ENCODE data around the gene MYBPC3.
"Not testable (repeated sequence)": the region's sequence is repeated elsewhere in the genome, so short reads cannot be mapped to it uniquely, and the experiment has no call there.

The MYBPC3 gene

GRCh38 chr11:47336595-47336994 is 15.9 kb downstream of the MYBPC3 start:
- no peak for DNase-seq

GRCh38 chr11:47335733-47336132 is 16.8 kb downstream of the MYBPC3 start:
- no peak for DNase-seq

DNA sequence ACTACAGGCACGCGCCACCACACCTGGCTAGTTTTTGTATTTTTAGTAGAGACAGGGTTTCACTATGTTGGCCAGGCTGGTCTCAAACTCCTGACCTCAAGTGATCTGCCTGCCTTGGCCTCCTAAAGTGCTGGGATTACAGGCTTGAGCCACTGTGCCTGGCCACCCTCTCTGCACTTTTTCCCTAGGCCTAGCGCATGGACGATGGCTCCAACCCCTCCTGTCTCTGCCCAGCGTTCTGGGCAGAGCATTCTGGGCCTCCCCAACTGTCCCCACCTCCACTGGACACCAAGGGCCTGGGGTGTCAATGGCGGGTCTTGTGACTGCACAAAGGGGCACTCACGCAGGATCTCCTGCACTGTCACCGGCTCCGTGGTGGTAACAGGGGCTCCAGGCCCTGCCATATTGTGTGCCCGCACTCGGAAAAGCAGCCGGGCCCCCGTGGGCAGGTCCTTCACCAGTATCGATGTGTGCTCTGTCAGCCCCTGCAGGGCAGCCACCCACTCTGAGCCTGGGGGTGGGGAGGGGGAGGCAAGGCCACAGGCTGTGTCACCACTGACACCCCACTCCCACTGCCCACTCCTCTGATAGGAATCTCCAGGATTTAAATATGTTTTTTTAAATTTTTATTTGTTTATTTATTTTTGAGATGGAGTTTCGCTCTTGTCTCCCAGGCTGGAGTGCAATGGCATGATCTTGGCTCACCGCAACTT is 17.6 kb downstream of the MYBPC3 start:
- not testable (repeated sequence) for DNase-seq

- no peak for DNase-seq
Measured at GRCh38 chr11:47333886-47334443, 18.5 kb downstream of the MYBPC3 start.

- DNase-seq: no peak
Measured at GRCh38 chr11:47333526-47333845, 19.0 kb downstream of the MYBPC3 start.

DNA sequence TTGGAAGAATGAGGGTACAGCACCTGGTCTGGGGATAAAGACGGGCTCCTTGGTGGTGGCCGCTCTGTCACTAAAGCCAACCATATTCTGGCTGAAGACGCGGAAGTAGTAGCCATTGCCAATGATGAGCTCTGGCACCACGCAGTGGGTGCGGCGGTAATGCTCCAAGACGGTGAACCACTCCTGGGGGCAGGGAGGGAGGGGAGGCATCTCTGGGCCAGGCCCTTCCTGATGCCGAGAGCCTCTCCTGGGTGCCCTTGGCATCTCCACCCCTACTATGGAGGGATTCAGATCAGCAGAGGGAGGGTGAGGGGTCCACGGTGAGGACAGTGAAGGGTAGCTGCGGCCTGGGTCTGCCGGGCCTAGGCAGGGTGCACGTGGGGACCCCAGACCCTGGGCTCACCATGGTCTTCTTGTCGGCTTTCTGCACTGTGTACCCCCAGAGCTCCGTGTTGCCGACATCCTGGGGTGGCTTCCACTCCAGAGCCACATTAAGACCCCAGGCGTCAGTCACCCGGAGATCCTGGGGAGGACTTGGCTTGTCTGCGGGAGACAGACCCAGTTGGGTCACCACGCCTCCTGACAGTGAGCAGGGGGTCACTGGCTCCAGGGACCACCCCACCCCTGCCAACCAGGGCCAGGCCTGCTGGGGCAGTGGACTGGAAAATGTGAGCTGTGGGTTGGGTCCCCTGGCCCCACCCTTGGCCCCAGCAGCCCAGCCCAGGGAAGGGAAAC is 19.5 kb downstream of the MYBPC3 start:
- DNase-seq: no peak

DNA sequence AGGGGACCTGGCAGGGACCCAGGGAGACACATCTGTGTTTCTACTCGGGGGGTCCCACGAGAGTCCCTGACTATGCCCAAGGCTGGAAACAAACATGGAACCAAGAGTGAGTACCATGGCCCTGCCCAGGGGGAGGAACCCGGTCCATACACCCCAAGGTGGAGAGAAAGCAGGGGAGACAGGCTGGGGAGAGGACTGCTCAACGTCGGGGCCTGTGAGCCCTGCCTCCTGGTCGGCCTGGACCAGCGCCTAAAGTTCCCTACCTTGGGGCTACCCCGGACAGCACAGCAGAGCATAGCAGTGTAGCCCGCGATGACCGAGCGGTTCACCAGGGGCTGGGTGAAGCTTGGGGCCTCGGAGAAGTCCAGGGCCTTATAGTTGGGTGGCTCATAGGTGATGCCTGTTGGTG is 20.2 kb downstream of the MYBPC3 start:
- DNase-seq: no peak

- DNase-seq: no peak
Measured at GRCh38 chr11:47331454-47332302, 20.8 kb downstream of the MYBPC3 start.

- DNase-seq: no peak
Measured at GRCh38 chr11:47329987-47330931, 22.2 kb downstream of the MYBPC3 start.

DNA sequence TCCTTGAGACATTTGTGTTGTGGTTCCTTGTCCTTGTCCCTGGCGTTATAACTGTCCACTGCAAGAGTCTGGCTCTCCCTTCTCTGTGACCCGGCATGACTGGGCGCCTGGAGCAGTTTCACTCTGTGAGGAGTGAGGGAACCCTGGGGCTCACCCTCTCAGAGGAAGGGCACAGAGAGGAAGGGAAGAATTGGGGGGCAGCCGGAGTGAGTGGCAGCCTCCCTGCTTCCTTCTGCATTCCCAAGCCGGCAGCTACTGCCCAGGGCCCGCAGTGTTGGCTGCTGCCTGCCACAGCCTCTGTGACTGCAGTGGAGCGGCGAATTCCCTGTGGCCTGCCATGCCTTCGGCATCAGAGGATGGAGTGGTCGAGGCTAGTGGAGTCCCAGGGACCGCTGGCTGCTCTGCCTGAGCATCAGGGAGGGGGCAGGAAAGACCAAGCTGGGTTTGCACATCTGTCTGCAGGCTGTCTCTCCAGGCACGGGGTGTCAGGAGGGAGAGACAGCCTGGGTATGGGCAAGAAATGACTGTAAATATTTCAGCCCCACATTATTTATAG is 23.0 kb downstream of the MYBPC3 start:
- DNase-seq: no peak

DNA sequence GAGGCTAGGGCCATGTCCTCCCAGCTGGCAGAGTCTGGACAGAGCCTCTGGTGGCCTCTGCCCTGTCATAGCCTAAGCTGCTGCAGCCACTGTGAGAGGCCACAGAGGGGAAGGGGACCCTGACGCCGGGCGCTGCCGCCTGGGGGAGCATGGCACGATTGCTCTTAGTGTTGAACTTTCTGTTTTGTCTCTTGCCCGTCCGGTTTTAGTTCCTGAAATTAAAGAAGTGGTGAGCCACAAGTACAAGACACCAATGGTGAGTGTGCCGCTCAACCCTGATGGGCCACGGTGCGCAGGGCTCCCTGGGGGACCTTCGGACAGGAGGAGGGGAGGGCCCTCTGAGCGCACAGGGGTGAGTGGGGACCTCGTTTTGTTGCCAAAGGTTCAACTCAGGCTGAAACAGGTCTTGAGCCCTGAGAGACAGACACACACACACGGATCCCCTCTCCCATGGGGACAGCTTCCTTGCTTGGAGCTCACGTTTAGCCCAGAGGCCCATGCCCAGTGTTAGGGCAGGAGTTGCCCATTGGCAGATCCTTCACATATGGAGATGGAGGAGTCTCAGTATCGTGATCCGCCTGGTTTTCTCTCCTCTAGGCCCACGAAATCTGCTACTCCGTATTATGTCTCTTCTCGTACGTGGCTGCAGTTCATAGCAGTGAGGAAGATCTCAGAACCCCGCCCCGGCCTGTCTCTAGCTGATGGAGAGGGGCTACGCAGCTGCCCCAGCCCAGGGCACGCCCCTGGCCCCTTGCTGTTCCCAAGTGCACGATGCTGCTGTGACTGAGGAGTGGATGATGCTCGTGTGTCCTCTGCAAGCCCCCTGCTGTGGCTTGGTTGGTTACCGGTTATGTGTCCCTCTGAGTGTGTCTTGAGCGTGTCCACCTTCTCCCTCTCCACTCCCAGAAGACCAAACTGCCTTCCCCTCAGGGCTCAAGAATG is 23.8 kb downstream of the MYBPC3 start:
- no peak for DNase-seq

- no peak for DNase-seq
Measured at GRCh38 chr11:47327949-47328348, 24.6 kb downstream of the MYBPC3 start.

- DNase-seq: peak in 1 of 2 experiments; percentile 28
Measured at GRCh38 chr11:47327025-47327424, 25.5 kb downstream of the MYBPC3 start.

DNA sequence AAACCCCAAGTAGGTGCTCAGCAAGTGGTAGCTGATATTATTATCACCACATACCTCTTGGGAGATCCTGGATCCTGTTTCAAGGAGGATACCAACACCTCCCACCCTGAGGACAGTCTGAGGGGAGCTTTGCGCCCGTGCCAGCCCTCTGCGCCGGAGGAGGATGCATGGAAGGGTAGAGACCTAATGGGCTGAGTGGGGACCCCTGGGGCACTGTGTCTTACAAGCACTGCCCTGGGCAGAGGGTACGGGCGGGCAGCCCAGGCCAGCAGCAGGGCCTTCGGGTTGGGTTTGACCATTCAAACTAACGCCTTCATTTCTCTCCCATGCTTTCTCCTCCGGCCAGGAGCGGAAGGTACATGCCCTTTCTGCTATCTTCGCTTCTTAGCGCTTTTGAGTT is 26.3 kb downstream of the MYBPC3 start:
- no peak for DNase-seq

- DNase-seq: no peak
Measured at GRCh38 chr11:47325271-47326041, 27.0 kb downstream of the MYBPC3 start.

DNA sequence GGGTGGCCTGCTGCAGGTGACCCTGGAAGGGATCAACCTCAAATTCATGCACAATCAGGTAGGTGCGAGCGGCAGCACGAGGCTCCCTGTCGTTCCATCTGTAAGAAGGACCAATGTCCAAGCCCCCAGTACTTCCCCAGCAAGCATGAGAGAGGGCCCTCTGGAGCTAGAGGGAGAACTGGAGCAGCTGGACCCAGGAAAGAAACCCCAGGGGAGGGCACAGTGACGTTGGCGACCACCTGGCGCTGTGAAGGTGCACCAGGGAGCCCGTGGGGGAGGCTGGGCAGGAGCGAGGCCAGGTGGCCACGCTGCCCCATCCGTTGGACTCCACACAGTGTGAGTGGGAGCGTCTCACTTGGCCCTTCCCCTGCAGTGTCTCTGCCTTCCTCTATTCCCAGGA is 28.0 kb downstream of the MYBPC3 start:
- DNase-seq: no peak

GRCh38 chr11:47318166-47318565 is 34.3 kb downstream of the MYBPC3 start:
- no peak for DNase-seq

- no peak for DNase-seq
Measured at GRCh38 chr11:47317064-47317828, 35.3 kb downstream of the MYBPC3 start.

DNA sequence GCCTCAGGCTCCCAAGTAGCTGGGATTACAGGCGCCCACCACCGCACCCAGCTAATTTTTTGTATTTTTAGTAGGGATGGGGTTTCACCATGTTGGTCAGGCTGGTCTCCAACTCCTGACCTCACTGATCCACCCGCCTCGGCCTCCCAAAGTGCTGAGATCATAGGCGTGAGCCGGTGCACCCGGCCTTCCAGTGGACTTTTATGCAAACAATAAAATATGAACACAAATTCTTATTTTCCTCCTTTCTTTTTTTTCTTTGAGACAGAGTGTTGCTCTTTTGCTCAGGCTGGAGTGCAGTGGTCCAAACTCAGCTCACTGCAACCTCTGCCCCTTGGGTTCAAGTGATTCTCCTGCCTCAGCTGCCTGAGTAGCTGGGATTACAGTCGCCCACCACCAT is 36.0 kb downstream of the MYBPC3 start:
- DNase-seq: not testable (repeated sequence)
